GM19238 (cell line): ENCODE results near the gene NOCT.
A peak's percentile ranks its signal among the peaks of the same experiment; 100 is the strongest.
"Not testable (repeated sequence)": the region's sequence is repeated elsewhere in the genome, so short reads cannot be mapped to it uniquely, and the experiment has no call there.

ENCODE experiments used
- DNase-seq: peaks from one replicate; pipeline ENCODE4 v3.0.0; 2011; ENCODE audit warnings: low spot score; ENCODE audit not compliant: insufficient read length

NOCT gene

DNA sequence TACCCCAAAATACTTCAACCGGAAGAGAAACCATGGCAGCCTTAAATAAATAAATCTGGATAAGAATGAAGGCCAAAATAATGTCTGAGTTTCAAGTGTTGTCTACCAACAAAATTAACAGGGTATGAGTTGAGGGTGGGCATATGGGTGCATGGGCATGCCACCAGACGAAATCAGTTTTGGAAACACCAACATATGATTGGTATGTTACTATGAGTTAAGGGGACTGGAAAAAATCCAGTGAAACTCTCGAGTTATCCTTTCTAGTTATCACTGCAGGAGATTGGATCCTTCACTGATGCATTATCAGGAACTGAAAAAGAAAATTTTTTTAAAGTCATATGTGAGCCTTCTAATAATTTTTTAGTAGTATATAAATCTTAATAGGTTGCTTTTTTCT lies 32.4 kb downstream of the NOCT start:
- DNase-seq, result no peak

GRCh38 chr4:139050446-139050845 lies 34.9 kb downstream of the NOCT start:
- no peak for DNase-seq

GRCh38 chr4:139053909-139054308 lies 38.3 kb downstream of the NOCT start:
- DNase-seq, result no peak

GRCh38 chr4:139054791-139055505 lies 39.4 kb downstream of the NOCT start:
- DNase-seq, result no peak

DNA sequence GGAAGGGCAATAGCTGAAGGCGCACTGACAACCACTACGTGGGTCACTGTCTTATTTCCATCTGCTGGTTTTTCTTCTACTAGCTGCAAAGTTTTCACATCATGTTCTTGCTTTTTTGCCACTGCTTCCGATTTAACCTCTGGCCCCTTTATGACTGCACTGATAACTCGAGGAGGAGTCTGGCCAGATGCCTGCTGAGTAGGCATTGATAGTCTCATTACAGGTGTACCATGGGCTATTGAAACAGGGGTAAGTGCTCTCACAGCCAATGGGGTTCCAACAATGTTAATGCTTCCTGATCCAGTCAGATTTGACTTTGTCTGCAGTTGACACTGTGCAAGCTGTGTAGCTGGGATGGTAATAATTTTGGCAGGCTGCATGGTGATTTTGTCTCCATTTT lies 43.4 kb downstream of the NOCT start:
- not testable (repeated sequence) for DNase-seq

DNA sequence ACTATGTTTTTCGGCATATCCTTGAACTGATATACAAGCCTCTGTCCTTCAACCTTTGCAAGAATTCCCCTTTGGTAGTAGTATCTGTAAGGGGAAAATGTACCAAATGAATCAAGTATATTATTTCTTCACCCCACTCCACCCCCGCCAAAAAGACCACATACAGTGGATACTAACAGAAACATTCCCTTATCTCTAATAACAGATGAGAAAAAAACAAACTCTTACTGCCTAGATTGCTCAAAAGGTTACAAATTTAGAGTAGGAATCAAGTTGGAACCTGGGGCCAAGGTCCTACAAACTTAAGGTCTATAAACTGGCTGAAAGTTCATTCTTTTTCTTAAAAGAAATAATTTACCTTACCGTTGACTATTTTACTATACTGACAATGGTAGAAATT lies 45.0 kb downstream of the NOCT start:
- no peak for DNase-seq

DNA sequence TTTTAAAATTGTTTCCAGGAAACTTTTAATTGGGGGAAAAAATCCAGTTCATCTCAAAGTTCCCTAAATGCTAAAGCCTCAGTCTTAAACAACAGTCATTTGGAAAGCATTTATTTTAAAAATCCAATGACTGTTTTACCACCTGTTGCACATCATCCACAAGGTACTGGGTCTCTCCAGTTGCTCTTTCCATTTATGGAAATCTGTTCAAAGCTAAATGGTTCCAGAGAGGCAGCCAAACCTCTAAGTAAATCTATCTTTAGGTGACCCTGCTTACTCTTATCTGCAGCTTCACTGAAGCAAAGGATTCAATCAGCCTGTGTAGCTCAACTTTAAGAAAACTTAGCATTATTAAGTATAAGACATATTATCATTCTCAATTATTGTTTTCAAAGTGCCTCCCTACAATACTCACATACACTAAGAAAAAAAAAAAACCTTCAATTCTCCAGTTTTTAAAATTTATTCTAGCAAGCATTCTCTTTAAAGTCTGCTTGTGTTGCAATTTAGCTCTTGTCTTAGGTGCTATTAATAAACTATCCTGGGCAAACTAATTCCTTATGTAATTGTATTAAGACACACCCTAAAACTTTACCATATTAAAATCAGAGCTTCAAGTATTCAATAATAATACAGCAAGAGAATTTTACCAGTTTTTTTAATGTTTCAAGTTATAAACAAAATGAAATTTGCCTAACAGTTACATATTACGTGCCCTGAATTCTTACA lies 60.6 kb downstream of the NOCT start:
- DNase-seq, result no peak

GRCh38 chr4:139077567-139078355 lies 62.2 kb downstream of the NOCT start:
- DNase-seq, result no peak

DNA sequence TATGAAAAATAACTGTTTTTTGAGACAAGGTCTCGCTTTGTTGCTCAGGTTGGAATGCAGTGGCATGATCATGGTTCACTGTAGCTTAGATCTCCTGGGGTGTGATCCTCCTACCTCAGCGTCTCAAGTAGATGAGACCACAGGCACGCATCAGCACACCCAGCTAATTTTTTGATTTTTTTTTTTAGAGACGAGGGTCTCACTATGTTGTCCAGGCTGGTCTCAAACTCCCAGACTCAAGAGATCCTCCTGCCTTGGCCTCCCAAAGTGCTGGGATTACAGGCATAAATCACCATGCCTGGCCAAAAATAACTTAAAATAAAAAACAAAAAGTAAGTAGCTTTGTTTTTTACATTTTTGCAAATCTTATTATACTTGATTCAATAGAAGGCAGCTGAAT lies 63.3 kb downstream of the NOCT start:
- DNase-seq, result no peak

- DNase-seq, result peak; percentile 86
Measured at GRCh38 chr4:139082750-139083606, 67.4 kb downstream of the NOCT start.

DNA sequence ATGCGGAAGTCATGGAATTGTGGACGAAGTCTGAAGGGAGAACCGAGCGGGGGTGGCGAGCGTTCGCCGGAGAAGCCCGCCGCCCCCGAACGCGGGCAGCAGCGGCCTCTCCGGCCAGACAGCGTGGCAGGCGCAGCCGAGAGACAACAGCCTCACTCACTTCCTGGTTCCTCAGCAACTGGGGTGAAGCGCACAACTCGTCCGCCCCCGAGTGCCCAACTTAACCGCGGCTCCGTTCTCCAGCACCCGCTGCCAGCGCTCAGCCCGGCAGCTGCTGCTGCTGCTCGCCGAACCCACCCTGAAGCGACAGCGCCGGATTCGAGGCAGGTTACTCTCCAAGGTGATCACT lies 68.0 kb downstream of the NOCT start:
- DNase-seq, result peak; percentile 59

DNA sequence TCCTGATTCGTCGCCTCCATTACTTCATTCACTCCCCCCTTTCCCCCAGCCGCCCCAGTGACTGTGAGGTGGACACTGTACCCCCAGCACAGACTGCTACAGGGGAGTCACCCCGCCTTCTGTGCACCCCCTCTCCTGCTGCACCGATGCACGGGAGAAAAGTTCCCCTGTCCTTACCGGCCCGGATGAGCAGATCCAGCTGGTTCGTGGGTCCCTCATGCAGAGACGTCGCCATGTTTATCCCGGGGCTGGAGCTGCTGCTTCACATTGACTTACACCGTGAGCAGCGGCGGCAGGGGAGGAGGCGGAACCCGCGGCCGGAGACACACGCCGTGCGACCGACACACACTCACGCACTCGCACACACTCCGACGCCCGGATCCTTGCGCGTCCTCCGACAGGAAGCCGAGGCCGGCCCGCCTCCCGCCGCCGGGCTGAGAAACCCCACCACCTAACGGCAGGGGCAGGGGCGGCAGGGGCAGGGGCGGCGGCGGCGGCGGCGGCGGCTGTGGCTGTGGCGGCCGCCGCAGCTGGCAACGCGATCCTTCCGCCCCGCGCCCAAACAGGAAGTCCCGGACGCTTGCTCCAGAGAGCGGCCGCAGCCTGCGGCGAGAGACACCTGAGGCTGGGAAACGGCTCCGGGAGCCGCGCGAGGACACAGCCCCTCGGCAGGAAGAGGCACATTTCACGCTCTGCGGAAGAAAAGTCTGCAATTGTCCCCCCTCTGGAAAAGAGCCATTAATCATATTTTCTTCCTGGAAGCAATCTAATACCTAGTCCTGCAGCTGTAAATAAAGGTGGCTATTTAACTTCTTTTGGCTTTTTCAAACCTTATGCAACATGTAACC lies 68.6 kb downstream of the NOCT start:
- peak; percentile 68 for DNase-seq

GRCh38 chr4:139084804-139085093 lies 69.2 kb downstream of the NOCT start:
- DNase-seq, result no peak

- DNase-seq, result no peak
Measured at GRCh38 chr4:139085141-139085540, 69.6 kb downstream of the NOCT start.

GRCh38 chr4:139092271-139092670 lies 76.7 kb downstream of the NOCT start:
- DNase-seq, result no peak
